GM18517 (cell line): Measurements from ENCODE around the gene PKP2.

Experiments
- ATAC-seq: cut with Tn5 transposase; IDR thresholded peaks from one replicate; pipeline ENCODE4 v1.9.1; 2021; ENCODE audit warnings: mild to moderate bottlenecking, moderate library complexity; ENCODE audit not compliant: unreplicated experiment

PKP2 gene

GRCh38 chr12:32819424-32819823 is 77.2 kb downstream of the PKP2 start:
- ATAC-seq: no peak

DNA sequence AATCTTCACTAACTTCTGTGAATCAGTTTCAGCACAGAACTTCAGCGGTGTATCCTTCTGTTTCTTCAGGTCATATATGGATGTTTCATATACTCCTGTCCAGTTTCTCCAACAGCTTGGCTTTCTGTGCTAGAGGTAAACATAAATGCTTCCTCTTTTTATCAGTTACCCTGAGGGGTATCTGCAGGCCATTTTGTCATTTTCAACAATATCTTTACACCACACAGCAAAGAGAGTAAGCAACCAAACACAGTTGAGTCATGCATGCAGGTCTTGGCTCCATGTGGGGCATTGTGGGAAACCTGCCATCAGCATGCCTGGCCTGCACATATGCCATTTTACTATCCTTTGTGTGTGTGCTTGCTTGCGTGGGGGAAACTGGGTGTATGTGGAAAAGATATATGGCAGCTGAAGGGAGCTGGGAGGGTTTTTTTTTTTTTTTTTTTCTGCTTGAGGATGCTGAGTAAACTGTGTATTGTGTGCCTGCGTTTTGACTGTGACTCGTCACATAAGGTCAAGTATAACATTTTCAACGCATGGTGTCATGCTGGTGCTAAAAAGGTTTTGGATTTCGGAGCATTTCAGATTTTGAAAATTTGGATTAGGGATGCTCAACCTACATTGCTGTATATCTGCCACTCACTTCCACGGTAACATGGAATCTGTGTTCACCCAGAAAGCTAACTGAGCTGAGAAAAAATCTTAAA is 84.7 kb downstream of the PKP2 start:
- ATAC-seq: no peak

- no peak for ATAC-seq
Observed at GRCh38 chr12:32809846-32810245, 86.7 kb downstream of the PKP2 start.

- no peak for ATAC-seq
Observed at GRCh38 chr12:32809196-32809595, 87.4 kb downstream of the PKP2 start.

- ATAC-seq: no peak
Observed at GRCh38 chr12:32804301-32804700, 92.3 kb downstream of the PKP2 start.

DNA sequence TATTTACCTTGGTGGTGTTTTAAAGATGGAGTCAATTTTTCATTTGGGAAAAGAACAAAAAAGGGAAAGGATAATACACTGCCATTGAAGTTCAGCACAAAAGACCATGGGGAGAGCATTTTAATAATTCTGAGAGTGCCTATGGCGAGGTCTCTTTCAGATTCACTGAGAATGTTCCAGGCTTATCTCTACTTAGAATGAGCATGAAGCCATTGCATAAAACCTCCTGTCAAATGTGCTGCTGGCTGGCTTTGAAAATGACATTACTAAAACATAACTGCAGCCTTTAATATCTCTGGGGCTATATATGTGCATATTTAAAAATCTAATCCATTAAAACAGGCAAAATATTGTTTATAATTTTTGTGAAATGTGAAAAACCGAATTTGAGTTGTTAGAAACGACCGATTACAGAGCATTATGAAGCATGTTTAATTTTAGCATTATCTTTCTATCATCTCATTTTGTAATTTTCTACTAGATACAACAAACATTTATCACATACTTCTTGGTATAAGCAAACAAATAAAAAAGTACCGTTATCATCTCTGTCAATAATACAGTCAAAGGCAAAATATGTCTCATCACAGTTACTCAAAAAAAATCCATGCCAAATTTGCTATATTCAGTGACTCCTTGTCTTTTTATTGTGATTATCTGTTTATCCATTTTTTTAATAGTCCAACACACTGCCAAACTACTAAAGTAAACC is 95.2 kb downstream of the PKP2 start:
- no peak for ATAC-seq

DNA sequence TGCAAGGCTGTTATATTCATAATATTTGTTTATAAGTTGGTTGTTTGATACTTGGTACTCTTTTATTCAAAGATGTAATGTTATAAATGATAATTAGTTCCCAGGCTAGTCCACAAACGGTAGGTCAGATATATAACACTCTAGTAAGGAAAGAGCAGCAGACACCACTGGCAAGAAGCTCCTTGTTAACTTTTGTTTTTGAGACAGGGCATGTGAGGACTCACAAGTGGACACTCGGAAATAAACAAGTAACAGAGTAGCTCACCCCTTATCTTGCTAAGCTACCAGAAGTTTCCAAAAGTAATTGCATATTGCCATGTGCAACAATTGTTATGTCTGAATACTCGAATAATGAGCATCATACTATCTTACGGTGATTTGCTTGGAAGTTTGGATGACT is 102.3 kb downstream of the PKP2 start:
- ATAC-seq: no peak

- ATAC-seq: no peak
Observed at GRCh38 chr12:32789916-32790315, 106.7 kb downstream of the PKP2 start.

GRCh38 chr12:32789446-32789845 is 107.1 kb downstream of the PKP2 start:
- no peak for ATAC-seq

- ATAC-seq: no peak
Observed at GRCh38 chr12:32788405-32788804, 108.2 kb downstream of the PKP2 start.

- ATAC-seq: no peak
Observed at GRCh38 chr12:32785557-32785956, 111.0 kb downstream of the PKP2 start.

- no peak for ATAC-seq
Observed at GRCh38 chr12:32783029-32783428, 113.5 kb downstream of the PKP2 start.

- ATAC-seq: no peak
Observed at GRCh38 chr12:32780071-32780470, 116.5 kb downstream of the PKP2 start.

DNA sequence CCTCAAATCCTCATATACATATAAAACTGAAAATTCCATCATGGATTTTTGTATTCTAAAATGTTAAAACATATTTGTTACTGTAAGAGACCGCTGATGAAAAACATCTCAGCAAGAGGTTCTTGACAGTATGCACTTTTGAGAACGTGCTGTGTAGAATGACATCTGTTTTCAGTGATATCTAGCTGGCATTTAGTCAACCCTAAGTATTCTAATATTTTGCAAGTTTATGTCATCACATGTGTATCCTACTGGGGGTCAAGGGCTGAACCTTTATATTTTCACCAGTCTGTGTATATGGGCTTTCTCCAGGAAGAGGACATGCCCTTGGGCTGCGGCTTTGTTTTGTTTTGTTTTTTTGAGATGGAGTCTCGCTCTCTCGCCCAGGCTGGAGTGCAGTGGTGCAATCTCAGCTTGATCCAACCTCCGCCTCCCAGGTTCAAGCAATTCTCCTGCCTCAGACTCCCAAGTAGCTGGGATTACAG is 118.8 kb downstream of the PKP2 start:
- no peak for ATAC-seq

GRCh38 chr12:32777159-32777558 is 119.4 kb downstream of the PKP2 start:
- no peak for ATAC-seq

DNA sequence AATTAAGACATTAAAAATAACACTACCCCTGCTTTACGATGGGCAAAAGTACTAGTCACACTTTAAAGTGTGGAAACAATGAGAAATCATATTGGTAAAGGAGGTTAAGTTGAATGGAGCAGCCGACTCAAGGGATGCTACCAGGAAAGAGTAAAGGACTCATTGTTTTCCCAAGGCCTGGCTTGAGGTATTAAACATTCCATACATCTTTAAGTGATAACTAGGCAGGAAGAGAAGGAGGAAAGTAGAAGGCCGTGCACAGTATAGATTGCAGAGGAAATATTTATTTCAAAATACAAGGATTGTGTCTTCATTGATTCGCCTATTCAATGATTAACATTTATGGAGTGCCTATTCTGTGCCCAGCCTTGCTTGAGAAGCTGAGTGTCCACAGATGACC is 120.3 kb downstream of the PKP2 start:
- no peak for ATAC-seq

DNA sequence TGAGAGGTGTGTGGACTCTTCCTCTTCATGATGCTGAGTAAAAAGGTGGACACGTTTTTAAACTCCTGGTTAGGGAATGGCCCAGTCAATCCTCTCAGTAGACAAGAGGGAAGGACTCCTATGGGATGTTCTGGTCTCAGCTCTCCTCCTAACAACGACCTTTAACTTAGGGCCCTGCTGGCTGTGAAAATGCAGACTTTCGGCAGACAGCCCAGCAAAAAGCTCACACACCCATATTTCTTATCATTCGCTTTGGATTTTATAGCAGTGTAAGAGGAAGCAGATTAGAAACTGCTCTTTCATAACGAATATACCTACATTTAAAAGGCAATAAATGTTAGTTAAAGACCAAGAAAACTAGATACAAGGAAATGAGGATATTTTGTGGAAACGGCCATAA is 122.9 kb downstream of the PKP2 start:
- no peak for ATAC-seq

GRCh38 chr12:32770141-32770540 is 126.4 kb downstream of the PKP2 start:
- ATAC-seq: no peak

- no peak for ATAC-seq
Observed at GRCh38 chr12:32768518-32768917, 128.1 kb downstream of the PKP2 start.

GRCh38 chr12:32765906-32766305 is 130.7 kb downstream of the PKP2 start:
- no peak for ATAC-seq

- no peak for ATAC-seq
Observed at GRCh38 chr12:32761716-32762115, 134.9 kb downstream of the PKP2 start.

DNA sequence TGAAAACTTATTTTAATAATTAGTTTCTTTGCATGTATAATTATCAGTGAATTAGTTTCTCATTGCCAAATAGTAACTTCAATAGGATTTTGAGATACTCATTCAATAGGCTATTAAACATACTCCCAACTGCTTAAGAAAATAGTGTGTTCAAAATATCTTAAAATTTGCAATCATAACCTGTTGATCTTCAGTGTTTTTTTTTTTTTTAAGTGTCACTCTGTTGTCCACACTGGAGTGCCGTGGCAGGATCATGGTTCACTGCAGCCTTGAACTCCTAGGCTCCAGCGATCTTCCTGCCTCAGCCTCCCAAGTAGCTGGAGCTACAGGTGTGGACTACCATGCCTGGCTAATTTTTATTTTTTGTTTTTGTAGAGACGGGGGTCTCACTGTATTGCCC is 139.4 kb downstream of the PKP2 start:
- no peak for ATAC-seq
